SK-N-SH (cell line): Measurements from ENCODE around the gene DCHS1. TPM values are rescaled to one million over a fixed set of nuclear protein-coding genes. Genes with fewer than 3 reads are reported as not detected.

Experiments used
- CTCF ChIA-PET: fragments of 300-600, 350-600 bp; formaldehyde crosslinking; extraction: SDS; loops from one replicate; lab custom pipeline; 2021; lab: Yijun Ruan, JAX
- POLR2A ChIA-PET: fragments of 350-600 bp; sonication (Branson Sonifier 250); formaldehyde crosslinking; extraction: SDS; loops from one replicate; lab custom pipeline; 2020; ENCODE audit warnings: antibody characterized with exemption, inconsistent platforms; lab: Yijun Ruan, JAX
- DNase-seq: peaks from one replicate; pipeline ENCODE4 v3.0.0; 2012
- H2AFZ ChIP-seq: fragments of 200-600 bp; sonication (generic); 2 replicates; pipeline ENCODE4 v1.8.1; 2016; ENCODE audit warnings: antibody characterized with exemption, mild to moderate bottlenecking, low read depth
- H3F3A ChIP-seq: fragments of 200-600 bp; sonication (generic); replicated peaks from 2 replicates; pipeline ENCODE3; 2016; ENCODE audit warnings: antibody characterized with exemption, mild to moderate bottlenecking; ENCODE audit not compliant: insufficient read depth
- H3K27ac ChIP-seq, 2 experiments: fragments of 200-500 bp in 1 of 2; fragments of 200-600 bp in 1 of 2; sonication (Bioruptor generic) in 1 of 2; sonication (generic), shearing (Covaris generic) in 1 of 2; 2 replicates each; pipeline versions ENCODE4 v1.5.1 to v1.6.1; 2014 to 2016; ENCODE audit warnings: low read depth in 2 of 2, inconsistent platforms in 1 of 2, low read length in 1 of 2, mild to moderate bottlenecking in 1 of 2, mixed read lengths in 1 of 2
- H3K27me3 ChIP-seq: fragments of 200-600 bp; sonication (generic), shearing (Covaris generic); 2 replicates; pipeline ENCODE4 v1.6.1; 2016; ENCODE audit warnings: mixed run types; ENCODE audit not compliant: insufficient read depth
- H3K36me3 ChIP-seq, 2 experiments: fragments of 200-500 bp in 1 of 2; fragments of 200-600 bp in 1 of 2; sonication (Bioruptor generic) in 1 of 2; sonication (generic) in 1 of 2; replicated peaks in 1 of 2; 2 replicates each; pipeline versions ENCODE3 to v1.5.1; 2014 to 2016; ENCODE audit warnings: low read length in 1 of 2, mild to moderate bottlenecking in 1 of 2; ENCODE audit not compliant: insufficient read depth in 2 of 2, control insufficient read depth in 1 of 2
- H3K4me1 ChIP-seq, 2 experiments: fragments of 200-500 bp in 1 of 2; fragments of 200-600 bp in 1 of 2; sonication (Bioruptor generic) in 1 of 2; sonication (generic), shearing (Covaris generic) in 1 of 2; 2 replicates each; pipeline versions ENCODE4 v1.5.1 to v1.6.1; 2014 to 2016; ENCODE audit warnings: low read depth in 1 of 2, low read length in 1 of 2, mixed run types in 1 of 2; ENCODE audit not compliant: insufficient read depth in 2 of 2, control insufficient read depth in 1 of 2
- H3K4me2 ChIP-seq: fragments of 200-600 bp; sonication (generic), shearing (Covaris generic); 2 replicates; pipeline ENCODE4 v1.6.1; 2017; ENCODE audit warnings: mixed run types
- H3K4me3 ChIP-seq, 2 experiments: fragments of 200-500 bp in 1 of 2; fragments of 200-600 bp in 1 of 2; sonication (Bioruptor generic) in 1 of 2; sonication (generic), shearing (Covaris generic) in 1 of 2; 2 replicates each; pipeline versions ENCODE4 v1.5.1 to v1.8.1; 2014 to 2016; ENCODE audit warnings: low read depth in 2 of 2, inconsistent platforms in 1 of 2, low read length in 1 of 2, mild to moderate bottlenecking in 1 of 2, mixed read lengths in 1 of 2, moderate library complexity in 1 of 2
- H3K79me2 ChIP-seq: fragments of 200-600 bp; sonication (generic); 2 replicates; pipeline ENCODE4 v1.8.1; 2017; ENCODE audit warnings: mild to moderate bottlenecking; ENCODE audit not compliant: insufficient read depth
- H3K9ac ChIP-seq: fragments of 200-600 bp; sonication (generic); 2 replicates; pipeline ENCODE4 v1.6.1; 2017; ENCODE audit warnings: mixed run types
- H3K9me2 ChIP-seq: fragments of 200-600 bp; sonication (generic); 2 replicates; pipeline ENCODE4 v1.6.1; 2017; ENCODE audit warnings: mixed run types
- H3K9me3 ChIP-seq: fragments of 200-600 bp; sonication (generic); 2 replicates; pipeline ENCODE4 v1.6.1; 2017; ENCODE audit warnings: mixed run types, mild to moderate bottlenecking, moderate library complexity
- H4K20me1 ChIP-seq: fragments of 200-600 bp; sonication (generic); 2 replicates; pipeline ENCODE4 v1.6.1; 2017; ENCODE audit warnings: mild to moderate bottlenecking, mixed run types; ENCODE audit not compliant: insufficient read depth
- CHD2 ChIP-seq: fragments of 150-350 bp; IDR thresholded peaks from 2 replicates; pipeline ENCODE4 v1.6.1; 2018; ENCODE audit warnings: low read length; ENCODE audit not compliant: partially characterized antibody
- EP300 ChIP-seq, 2 experiments: IDR thresholded peaks; 2 replicates each; pipeline versions ENCODE4 v1.4.0 to v1.6.1; 2012; ENCODE audit warnings: borderline replicate concordance in 1 of 2, low read depth in 1 of 2, low read length in 1 of 2
- EZH2phosphoT487 ChIP-seq: fragments of 200-600 bp; sonication (generic); IDR thresholded peaks from 2 replicates; pipeline ENCODE4 v1.6.1; 2017; ENCODE audit warnings: low read depth, mixed run types, mild to moderate bottlenecking, antibody characterized with exemption, moderate library complexity, borderline replicate concordance
- FOSL2 ChIP-seq: IDR thresholded peaks from 2 replicates; pipeline ENCODE4 v1.4.0; 2012; ENCODE audit warnings: low read depth, mild to moderate bottlenecking, moderate library complexity, borderline replicate concordance
- FOXJ3 ChIP-seq: sonication (generic); formaldehyde crosslinking; IDR thresholded peaks from 2 replicates; pipeline ENCODE4 v1.5.1; 2020; ENCODE audit warnings: mild to moderate bottlenecking, missing genetic modification reagents
- GABPA ChIP-seq: IDR thresholded peaks from 2 replicates; pipeline ENCODE4 v1.4.0; 2012; ENCODE audit warnings: low read depth, mild to moderate bottlenecking
- IRF3 ChIP-seq: fragments of 150-350 bp; IDR thresholded peaks from 2 replicates; pipeline ENCODE4 v1.6.1; 2016; ENCODE audit warnings: mild to moderate bottlenecking, low read depth, low read length
- MAX ChIP-seq: IDR thresholded peaks from 2 replicates; pipeline ENCODE4 v1.4.0; 2012; ENCODE audit warnings: low read depth
- MEF2A ChIP-seq: IDR thresholded peaks from 2 replicates; pipeline ENCODE4 v1.4.0; 2012; ENCODE audit warnings: low read depth, borderline replicate concordance
- PBX3 ChIP-seq: IDR thresholded peaks from 2 replicates; pipeline ENCODE4; 2012
- SIN3A ChIP-seq: IDR thresholded peaks from 2 replicates; pipeline ENCODE4 v1.6.1; 2012; ENCODE audit warnings: low read depth, mild to moderate bottlenecking, low read length, moderate library complexity, borderline replicate concordance
- TCF12 ChIP-seq: IDR thresholded peaks from 2 replicates; pipeline ENCODE4 v1.4.0; 2012
- TEAD4 ChIP-seq: IDR thresholded peaks from 2 replicates; pipeline ENCODE4 v1.4.0; 2012; ENCODE audit warnings: mild to moderate bottlenecking, borderline replicate concordance; ENCODE audit not compliant: insufficient read depth
- USF1 ChIP-seq: IDR thresholded peaks from 2 replicates; pipeline ENCODE4 v1.4.0; 2012; ENCODE audit warnings: low read depth, borderline replicate concordance
- USF2 ChIP-seq: fragments of 150-350 bp; IDR thresholded peaks from 2 replicates; pipeline ENCODE4 v1.6.1; 2017; ENCODE audit warnings: antibody characterized with exemption, low read length, low read depth, borderline replicate concordance
- ZBTB33 ChIP-seq: IDR thresholded peaks from 2 replicates; pipeline ENCODE4 v1.4.0; 2012; ENCODE audit warnings: low read depth, borderline replicate concordance
- WGBS: methylation state at CpG from one replicate; pipeline ENCODE4 v1.1.6; 2017; ENCODE audit warnings: low lambda C conversion rate; 5-methylcytosine and 5-hydroxymethylcytosine counted together
- polyA plus RNA-seq, 3 experiments: library from polyadenylated mRNA; depleted of rRNA; stranded (reverse); fragments of >200 nt; gene quantifications; 2 replicates each; pipeline ENCODE4 v1.2.3, GENCODE V29; 2012

The DCHS1 gene
- polyA plus RNA-seq, 1 of the 3 experiments (the other 2 are of a cell fraction) = 5.7 TPM

GRCh38 chr11:6625832-6626420, 29.7 kb downstream of the DCHS1 start (continued):
- TF ChIP-seq IRF3 (no peak), USF2 (no peak), CHD2 (no peak), MEF2A (no peak), SIN3A (no peak)

GRCh38 chr11:6625156-6625831, 30.3 kb downstream of the DCHS1 start:
- Histone ChIP-seq H3K4me1 (no peaks in the 10 kb centered on the region), H3K27ac (no peak overlapping the region), H3F3A (no peaks in the 10 kb centered on the region), H3K36me3 (peaks cover 0 to 19% of the 10 kb centered on the region in 2 experiments), H3K9me3 (no peaks in the 10 kb centered on the region), H3K9ac (no peak overlapping the region), H3K9me2 (no peaks in the 10 kb centered on the region), H4K20me1 (no peaks in the 10 kb centered on the region), H3K4me3 (no peak overlapping the region), H3K4me2 (no peak overlapping the region), H3K27me3 (no peaks in the 10 kb centered on the region), H2AFZ (no peak overlapping the region), H3K79me2 (no peaks in the 10 kb centered on the region)
- POLR2A ChIA-PET = no interaction called here
- CTCF ChIA-PET = interaction anchor here (1.0 to 2.3 kb wide), 2 partner anchors 13 to 58 kb away, joined by 3 to 10 read pairs; partner anchors contain the start of genes MRPL17 and TAF10
- TF ChIP-seq TCF12 (no peak), PBX3 (no peak), USF1 (no peak), FOXJ3 (CRISPR knock-in tag) (no peak), EP300 (IDR thresholded peaks at IDR 0.05; ENCODE audit: borderline replicate concordance in 1 of 2, low read depth in 1 of 2, low read length in 1 of 2) (no peak), TEAD4 (no peak), MEF2A (no peak), ZBTB33 (no peak), EZH2phosphoT487 (no peak), GABPA (no peak), MAX (no peak), FOSL2 (no peak)
- DNase-seq = no peak
- 73% methylated on average over 11 of the region's 12 CpGs for WGBS
